Fibroblast of skin of left biceps (primary cell): ENCODE measurements around the gene UCKL1.
"Not testable (repeated sequence)": the region's sequence is repeated elsewhere in the genome, so short reads cannot be mapped to it uniquely, and the experiment has no call there.

Experiments used
- DNase-seq, 2 experiments: peaks; one replicate each; pipeline ENCODE4 v3.0.0-alpha.2; 2013; ENCODE audit warnings: low read depth in 2 of 2

The UCKL1 gene

DNA sequence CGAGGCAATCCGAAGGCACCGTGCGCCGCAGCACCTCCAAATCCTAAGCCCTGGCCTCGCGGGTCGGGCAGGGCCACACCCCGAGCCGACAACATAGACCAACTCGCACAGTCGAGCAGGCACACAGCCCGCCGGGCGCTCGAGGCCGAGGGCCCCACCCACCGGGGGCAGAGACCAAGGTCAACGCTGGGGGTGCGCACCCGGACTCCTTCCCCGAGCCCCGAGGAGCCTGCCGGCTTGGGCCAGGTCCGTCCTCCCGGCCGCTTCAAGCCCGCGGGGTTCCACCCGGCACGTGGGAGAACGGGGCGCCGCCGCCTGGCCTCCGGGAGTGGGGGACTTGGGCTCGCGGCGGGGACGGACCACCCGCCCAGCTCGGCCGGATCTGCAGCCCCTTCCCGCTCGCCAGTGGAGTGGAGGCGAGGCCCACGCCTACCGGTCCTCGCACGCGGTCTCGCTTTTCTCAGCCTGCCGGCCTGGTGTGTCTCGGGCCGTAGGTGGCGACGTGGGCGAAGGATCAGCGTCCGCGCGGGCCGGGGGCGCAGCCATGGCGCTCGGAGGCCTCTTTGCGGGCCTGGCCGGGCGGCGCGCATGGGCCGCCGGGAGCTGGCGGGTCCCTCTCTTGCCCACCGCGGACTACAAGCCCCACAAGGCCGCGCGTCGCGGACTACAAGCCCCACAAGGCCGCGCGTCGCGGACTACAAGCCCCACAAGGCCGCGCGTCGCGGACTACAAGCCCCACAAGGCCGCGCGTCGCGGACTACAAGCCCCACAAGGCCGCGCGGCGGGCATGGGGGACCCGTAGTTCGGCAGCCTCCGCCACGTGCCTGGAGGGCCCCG lies at the start of gene UCKL1:
Gene UCKL1 (minus strand): TSS at position 590 of the 837 bp plus-strand sequence. CDS start 44 bp downstream, at position 546.
- peak; percentile 75 to 79 for DNase-seq

DNA sequence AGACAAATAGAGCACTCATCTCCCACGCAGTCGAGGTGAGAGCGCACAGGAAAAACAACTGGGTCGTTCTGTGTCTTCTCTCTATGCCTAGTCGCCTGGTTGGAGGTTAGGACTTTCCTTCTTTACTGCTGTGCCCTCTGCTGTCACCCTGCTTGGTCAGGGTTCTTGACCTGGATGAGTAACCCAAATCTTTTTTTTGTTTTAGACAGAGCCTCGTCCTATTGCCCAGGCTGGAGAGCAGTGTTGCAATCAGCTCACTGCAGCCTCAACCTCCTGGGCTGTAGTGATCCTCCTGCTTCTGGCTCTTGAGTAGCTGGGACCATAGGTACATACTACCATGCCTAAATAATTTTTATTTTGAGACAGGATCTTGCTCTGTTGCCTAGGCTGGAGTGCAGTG lies 49.2 kb upstream of the UCKL1 start:
- no peak for DNase-seq

DNA sequence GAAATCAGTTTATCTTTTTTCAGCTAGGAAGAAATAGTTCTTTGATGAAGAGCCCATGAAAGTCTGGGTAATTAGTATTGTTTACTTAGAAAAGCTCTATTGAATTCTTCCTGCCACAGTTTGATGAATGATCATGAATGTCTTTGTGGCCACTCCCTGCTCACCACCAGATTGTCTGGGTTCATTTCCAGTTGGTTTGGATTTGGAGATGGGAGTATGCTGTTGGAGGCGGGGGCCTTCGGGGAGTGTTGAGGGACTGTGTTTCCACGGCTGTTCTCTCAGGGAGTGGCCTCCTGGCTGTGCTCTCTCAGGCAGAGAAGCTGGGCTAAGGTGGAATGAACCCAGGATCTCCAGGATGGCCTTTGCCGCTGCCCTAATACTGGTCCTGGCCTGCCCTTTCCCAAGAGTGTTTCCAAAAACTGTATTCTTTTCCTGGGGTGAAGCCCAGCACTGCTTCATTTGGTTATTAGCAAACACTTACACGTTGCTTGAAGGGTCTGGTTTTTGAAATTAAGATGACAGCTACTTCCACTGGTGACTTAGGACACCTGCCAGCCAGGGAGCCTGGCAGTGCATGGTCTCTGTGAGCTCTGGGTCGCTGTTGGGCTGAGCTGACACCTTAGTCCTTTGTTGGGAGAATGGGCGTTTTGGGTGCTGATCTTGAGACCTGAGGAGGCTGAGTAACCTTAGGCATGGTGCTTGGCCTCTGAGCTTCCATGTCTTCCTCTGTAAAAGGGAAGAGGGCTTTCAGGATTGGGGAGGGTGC lies 47.9 kb upstream of the UCKL1 start:
- DNase-seq, result no peak

DNA sequence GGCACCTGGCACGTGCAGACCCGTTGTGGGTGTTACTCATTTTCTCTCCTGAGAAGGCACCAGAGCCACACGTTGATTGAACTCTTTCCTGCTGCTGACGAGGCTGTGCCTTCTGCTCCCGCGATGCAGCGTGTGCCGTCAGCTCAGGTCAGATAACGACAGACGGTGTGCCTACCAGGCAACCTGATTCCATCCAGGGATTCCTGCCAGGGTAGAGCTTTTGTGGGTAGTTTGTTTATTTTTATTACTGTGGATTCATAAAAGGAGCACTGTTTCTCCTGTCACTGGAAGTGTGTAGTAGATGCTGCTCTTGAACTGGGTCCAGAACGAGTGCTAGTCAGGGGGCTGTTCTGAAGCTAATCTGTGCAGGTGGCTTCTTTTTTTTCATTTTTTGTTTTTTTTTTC lies 45.4 kb upstream of the UCKL1 start:
- no peak for DNase-seq

DNA sequence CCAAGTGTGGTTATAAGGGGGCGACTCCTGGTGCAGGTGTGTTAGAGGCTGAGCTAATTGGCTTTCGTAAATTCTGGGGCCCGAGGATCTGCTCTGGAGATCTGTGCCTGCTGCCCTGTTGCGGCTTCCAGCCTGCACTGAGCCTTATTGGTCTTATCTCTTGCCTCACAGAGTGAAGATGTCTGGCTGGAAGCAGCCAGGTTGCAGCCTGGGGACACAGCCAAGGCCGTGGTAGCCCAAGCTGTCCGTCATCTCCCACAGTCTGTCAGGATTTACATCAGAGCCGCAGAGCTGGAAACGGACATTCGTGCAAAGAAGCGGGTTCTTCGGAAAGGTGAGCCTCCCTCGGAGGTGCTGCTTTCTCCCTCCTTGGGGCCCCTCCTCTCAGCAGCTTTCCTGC lies 44.7 kb upstream of the UCKL1 start:
- DNase-seq, result no peak

DNA sequence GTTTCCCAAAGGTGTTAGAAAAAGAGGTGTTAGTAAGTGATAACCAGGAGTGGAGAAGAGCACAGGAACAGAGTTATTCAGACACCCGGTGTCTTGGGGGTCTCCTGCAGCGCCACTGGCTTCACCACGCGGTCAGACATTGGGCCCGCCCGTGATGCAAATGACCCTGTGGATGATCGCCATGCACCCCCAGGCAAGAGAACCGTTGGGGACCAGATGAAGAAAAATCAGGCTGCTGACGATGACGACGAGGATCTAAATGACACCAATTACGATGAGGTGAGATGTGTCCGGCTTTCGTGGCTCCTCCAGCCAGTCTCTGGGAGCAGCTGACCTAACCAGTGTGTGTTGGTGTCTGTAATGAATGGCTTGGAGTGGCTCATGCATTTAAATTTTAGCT lies 26.7 kb upstream of the UCKL1 start:
- no peak for DNase-seq

DNA sequence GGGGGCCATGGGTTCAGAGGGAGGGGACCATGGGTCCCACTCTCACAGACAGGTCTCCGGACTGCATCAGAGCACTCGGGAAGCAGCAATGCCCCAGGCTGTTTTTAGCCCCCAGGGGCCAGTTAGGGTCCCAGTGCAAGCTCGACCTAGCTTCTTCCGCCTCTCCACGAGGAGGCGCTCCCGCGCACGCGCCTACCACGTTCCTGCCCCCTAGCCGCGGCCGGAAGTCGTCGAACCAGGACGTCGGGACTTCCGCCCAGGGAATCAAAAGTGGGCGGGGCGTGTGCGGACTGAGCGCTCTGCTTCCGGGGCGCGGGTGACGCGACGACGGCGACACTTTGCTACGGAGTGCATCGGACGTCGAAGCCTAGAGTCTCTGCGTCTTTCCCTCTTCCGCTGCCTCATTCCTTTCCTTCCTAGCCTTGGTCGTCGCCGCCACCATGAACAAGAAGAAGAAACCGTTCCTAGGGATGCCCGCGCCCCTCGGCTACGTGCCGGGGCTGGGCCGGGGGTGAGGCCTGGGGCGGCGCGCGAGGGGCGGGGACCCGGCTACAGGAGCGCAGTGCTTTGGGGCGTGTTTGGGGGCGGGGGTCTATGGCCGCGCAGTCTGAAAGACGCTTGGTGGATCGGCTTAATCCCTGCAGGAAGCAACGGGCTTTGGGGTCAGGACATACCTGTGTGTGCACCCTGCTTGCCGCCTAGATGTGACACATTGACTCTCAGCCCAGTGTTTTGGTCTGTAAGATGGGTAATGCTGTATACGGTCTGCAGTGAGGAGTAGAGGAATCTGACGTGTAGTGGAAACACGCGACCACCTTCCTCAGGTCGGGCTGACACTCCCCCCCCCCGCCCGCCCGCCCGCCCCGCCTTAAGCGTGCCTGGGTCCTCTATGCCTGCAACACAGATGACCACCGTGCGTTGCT lies 24.9 kb upstream of the UCKL1 start, which contains the start of gene PRPF6:
Gene PRPF6 (plus strand): TSS at position 327 of the 923 bp plus-strand sequence. CDS start 114 bp downstream, at position 441.
- DNase-seq, result peak; percentile 81 to 82

DNA sequence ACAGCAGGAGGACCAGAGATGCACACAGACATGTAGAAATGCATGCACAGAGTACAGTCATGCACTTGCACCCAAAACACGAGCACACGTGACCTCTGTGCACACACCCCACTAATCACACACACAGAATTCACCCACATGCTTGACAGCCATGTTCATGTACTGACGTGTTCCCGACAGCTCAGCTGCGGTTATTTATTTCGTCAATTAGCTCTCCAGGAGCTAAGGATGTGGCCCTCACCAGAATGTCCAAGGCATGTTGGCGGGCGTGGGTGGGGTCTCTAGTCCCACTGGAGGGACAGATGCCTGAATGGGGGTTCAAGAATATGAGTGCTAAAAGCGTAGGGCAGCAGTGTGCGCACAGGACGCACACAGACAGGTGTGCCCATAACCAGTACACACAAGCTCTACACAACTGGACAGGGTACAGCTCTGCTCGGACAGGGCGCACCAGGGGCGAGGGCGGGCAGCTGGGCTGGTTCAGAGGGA lies 24.1 kb upstream of the UCKL1 start:
- DNase-seq, result no peak

DNA sequence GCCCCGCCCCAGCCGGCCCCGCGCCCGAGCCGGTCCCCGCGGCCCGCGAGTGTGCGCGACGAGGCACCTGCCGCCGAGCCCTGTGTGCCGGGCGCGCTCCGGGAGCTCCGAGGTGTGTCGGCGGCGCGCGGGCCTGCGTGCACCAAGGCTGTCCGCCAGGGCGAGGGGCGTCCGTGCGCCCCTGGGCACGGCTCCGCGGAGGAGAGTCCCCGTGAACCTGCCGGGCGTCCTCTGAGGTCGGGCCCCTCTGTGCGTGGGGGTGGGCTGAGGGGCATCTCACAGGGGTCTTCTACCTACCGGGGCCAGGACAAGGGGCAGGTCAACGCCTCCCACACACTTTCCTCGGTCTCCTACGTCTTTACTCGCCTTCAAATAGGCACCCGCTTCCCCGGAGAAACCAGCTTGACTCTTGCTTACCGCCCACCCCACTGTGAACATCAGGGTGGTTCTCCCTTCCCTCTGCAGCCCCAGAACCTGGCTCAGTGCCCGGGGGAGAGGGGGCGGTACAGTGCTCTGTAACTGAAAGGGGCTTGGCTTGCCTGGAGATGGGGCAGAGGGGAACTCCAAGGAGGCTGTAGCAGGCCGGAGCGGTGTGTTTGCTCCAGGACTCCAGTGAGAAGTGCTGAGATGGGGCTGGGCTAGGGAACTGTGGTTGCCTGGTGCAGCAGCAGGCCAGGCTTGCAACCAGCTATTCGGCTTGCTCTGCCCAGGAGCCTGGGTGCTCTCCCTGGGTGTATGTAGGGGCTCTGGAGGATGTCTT lies 23.5 kb upstream of the UCKL1 start, which contains the start of gene SAMD10:
Gene SAMD10 (minus strand): TSS at position 86 of the 760 bp plus-strand sequence. CDS start 175 bp downstream, outside the sequence.
- DNase-seq, result no peak

DNA sequence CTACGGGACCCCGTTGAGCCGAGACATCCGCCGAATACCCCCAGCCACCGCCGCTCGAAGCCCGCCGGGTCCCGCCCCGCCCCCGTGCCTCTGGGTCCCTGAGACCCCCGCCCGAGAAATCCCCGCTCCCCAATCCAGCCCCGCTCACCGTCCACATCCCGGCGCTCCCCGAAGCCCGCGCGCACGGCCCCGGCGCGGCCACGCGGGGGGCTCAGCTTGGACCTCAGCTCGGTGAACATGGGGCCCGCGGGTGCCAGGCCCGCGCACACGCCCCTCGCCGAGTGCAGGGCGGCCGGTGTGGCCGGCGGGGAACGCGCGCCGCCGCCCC lies 23.0 kb upstream of the UCKL1 start:
- no peak for DNase-seq

DNA sequence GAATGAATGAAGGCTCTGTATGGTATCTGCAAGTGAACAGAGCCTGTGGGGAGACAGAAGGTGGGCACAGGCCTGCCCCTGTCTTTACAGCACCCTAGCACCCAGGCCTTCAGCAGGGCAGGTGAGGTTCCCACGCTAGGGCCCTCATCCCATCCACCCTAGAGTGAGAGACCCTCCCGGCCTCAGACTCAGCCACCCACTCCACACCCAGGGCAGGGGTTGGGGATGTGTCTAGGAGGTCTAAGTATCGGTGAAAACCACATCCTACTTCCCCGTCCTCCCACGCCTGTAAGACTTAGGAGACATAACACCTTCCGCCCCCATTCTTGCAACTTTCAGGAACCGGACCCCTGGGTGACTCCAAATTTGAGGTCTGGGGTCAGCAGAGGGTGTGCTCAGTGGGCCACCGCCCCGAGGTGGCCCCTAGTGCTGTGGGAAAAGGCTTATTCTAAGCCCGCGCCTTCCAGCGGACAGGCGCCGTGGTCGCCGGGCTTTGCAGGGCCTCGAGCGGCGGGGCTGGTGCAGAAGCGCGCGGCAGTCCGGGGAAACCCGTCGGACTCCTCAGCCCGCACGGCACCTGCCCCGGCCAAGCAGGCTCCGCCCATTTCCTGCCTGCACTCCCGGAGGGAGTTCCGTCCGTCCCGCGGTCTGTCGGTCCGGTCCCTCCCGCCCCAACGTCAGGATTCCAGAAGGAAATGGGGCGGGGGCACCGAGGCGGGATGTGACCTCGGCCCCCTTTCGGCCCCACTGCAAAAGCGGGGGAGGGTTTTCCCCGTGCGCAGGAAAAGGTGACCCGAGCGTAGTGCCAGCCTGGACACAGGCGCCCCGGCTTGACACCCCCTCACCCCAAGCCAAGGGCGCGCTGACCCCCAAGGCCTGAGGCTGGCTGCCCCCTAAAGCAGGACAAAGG lies 22.4 kb upstream of the UCKL1 start:
- no peak for DNase-seq

DNA sequence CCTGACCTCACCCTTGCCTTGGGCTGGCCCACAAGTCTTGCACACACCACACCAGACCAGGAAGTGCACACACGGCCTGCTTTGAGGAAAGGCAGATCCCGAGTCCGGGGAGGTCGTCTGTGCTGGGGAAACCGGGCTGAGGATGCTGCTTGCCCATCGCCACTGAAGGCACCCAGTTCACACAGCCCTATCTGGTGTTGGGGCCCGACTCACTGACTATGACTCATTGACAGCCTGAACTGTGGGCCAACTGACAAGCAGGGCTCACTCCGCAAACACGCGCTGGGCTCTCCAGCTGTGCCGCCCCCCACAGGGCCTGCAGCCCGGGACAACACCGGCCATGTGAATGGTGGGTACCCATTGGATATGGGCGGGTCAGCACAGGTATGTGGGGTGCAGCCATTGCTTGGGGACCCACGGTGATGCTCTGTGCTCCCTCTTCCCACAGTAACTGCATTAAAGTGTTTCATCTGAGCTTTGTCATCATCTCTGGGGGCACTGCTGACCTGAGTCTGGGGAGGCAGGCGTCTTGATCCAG lies 21.6 kb upstream of the UCKL1 start:
- DNase-seq, result no peak

DNA sequence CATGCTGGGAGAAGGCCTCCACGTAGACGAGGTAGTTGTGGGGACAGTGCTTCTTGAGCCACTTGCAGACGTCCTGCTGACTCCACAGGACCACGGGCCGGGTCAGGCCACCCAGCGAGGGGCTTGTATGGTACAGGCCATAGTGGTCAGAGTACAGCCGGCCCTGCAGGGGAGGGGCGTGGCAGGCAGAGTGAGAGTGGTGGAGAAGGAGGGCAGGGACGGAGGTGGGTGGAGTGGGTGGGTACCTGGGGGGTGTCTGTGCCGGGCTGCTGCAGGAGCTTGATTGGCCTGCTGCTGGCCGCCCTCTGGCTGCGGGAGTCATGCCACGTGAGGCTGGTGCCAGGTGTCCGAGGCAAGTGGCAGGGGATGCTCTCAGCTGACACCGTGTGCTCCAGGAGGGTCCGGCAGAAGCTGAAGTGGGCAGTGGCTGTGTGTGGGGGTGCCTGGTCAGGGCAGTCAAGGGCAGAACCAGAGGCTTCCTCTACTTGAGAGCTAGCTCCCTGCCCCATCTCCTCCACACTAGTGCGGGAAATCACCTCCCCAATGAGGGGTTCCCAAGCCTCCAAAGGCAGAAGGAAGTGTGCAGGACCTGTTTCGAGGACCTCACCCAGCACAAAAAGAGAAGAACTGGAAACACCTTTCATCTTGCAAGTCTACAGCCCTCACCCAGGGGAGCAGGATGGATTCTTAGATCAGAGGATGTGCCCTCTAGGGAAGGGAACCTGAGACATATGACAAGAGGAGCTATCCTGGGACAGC lies 20.9 kb upstream of the UCKL1 start:
- no peak for DNase-seq

DNA sequence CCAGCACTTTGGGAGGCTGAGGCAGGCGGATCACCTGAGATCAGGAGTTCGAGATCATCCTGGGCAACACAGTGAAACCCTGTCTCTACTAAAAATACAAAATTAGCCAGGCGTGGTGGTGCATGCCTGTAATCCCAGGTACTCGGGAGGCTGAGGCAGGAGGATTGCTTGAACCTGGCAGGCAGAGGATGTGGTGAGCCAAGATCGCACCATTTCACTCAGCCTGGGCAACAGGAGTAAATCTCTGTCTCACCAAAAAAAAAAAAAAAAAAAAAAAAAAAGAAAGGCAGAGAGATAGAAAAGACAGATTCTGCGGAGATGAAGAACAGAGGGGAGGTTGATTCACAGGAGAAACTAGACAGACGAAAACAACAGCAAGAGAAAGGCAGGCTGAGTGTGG lies 20.3 kb upstream of the UCKL1 start:
- DNase-seq, result not testable (repeated sequence)

DNA sequence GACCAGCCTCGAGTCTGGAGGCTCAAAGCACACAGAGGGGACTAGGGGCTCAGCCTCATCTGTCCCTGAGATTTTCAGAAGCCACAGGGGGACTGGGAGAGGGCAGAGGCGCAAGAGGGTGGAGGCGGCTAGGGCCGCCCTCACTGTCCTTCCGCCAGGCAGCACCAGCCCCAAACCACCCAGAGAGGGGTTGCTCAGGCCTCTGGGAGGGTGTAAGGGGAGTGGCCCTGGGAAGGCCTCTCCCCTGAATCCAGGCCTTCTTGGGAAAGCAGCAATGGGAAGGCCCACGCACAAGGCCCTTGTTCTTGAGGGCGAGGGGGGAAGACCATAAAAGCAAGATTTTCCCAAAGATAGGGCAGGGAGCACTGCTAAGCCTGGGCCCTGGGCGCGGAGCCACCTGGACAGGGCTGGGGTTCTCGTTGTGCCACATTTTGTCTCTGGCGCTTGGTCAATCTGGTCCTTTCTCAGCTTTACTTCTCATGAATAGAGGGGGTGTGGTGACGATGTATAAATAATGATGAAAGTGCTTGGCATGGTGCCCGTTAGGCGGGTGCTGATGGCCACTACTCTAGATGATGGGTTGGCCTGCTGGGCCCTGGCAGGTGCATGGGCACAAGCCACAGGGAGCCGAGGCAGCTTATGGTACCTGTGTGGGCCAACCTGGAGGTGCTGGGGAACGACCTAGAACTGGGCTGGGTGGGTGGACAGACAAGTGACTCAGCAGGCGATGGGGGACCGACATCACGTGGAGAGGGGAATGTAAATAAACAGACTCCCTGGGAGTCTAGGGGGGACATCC lies 18.4 kb upstream of the UCKL1 start:
- no peak for DNase-seq

DNA sequence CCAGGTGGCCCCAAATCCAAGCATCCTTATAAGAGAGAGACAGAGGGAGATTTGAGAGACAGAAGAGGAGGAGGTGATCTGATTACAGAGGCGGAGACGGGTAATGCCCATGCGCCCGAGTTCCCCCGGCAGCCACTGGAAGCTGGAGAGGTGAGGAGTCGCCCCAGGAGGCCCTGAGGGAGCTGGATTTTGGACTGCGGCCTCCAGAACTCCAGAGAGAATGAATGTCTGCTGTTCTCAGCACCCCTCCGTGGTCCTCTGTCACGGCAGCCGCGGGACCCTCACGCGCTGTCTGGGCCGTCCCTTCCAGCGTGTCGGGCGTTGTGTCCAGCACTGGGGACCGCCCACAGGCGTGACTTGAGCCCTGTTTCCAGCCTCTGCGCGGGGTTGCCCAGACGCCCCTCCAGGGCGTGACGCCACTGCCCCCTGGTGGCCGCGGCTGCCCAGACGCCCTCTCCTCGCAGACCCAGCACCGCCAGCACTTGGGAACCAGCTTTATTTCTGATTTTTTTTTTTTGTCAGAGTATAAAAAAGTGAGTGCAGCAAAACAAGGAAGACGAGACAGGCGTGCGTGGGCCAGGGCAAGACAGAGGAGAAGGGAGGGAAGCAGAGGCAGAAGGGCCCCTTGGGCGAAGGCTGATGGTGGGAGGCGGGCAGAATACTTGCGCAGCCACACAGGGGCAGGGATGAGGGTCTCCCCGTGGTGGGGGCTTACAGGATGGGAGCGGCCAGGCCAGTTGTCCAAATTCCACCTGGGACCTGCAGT lies 17.6 kb upstream of the UCKL1 start:
- peak; percentile 32 to 36 for DNase-seq

DNA sequence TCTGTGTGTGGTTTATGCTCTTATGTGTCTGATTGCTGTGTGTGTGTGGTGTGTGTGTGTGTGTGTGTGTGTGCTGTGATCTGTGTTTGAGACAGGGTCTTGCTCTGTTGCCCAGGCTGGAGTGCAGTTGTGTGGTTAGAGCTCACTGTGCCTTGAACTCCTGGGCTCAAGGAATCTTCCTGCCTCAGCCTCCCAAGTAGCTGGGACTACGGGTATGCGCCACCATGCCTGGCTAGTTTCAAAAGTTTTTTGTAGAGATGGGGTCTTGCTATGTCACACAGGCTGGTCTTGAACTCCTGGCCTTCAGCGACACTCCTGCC lies 16.9 kb upstream of the UCKL1 start:
- DNase-seq, result no peak
